CD14-positive monocyte (primary cell): Measurements from ENCODE around the gene CDSN. TPM values are rescaled to one million over a fixed set of nuclear protein-coding genes. Genes with fewer than 3 reads are reported as not detected.
A peak's percentile ranks its signal among the peaks of the same experiment; 100 is the strongest.

Source experiments
- DNase-seq, 3 donors: peaks; one replicate each; pipeline ENCODE4 v3.0.0-alpha.2; 2011 to 2022
- H2AFZ ChIP-seq: 2 replicates; pipeline ENCODE4 v1.6.0; 2012; ENCODE audit warnings: mild to moderate bottlenecking, low read depth, low read length, inconsistent platforms; ENCODE audit not compliant: insufficient read depth, poor library complexity, severe bottlenecking
- H3K27ac ChIP-seq, 2 donors: 1 replicate in 1 of 2; 2 replicates in 1 of 2; pipeline ENCODE4 v1.5.1; 2012 to 2013; ENCODE audit warnings: low read length in 2 of 2, control low read depth in 1 of 2, inconsistent platforms in 1 of 2, low read depth in 1 of 2, mild to moderate bottlenecking in 1 of 2
- H3K27me3 ChIP-seq, 2 donors: one replicate each; pipeline versions ENCODE4 v1.6.0 to v1.6.1; 2011 to 2013; ENCODE audit warnings: low read length in 2 of 2; ENCODE audit not compliant: control insufficient read depth in 2 of 2, insufficient read depth in 2 of 2
- H3K36me3 ChIP-seq, 2 donors: replicated peaks in 1 of 2; 1 replicate in 1 of 2; 2 replicates in 1 of 2; pipeline versions ENCODE4 v1.5.1 to v1.6.1; 2012 to 2013; ENCODE audit warnings: low read length in 2 of 2, control low read depth in 1 of 2, inconsistent platforms in 1 of 2, mild to moderate bottlenecking in 1 of 2; ENCODE audit not compliant: insufficient read depth in 2 of 2, control insufficient read depth in 1 of 2
- H3K4me1 ChIP-seq, 2 donors: 1 replicate in 1 of 2; 2 replicates in 1 of 2; pipeline versions ENCODE4 v1.5.1 to v1.6.1; 2012 to 2013; ENCODE audit warnings: low read length in 2 of 2, control low read depth in 1 of 2, inconsistent platforms in 1 of 2, mild to moderate bottlenecking in 1 of 2, moderate library complexity in 1 of 2; ENCODE audit not compliant: insufficient read depth in 2 of 2, control insufficient read depth in 1 of 2
- H3K4me2 ChIP-seq: replicated peaks from 2 replicates; pipeline ENCODE3; 2012; ENCODE audit warnings: low read length, moderate library complexity, mild to moderate bottlenecking; ENCODE audit not compliant: poor library complexity, severe bottlenecking; ENCODE audit errors: extremely low read depth
- H3K4me3 ChIP-seq, 3 experiments: fragments of 200-600 bp in 1 of 3; sonication (generic) in 1 of 3; replicated peaks in 1 of 3; 1 replicate in 2 of 3; 2 replicates in 1 of 3; pipeline ENCODE4 v1.5.1; 2011 to 2013; ENCODE audit warnings: low read length in 3 of 3, mild to moderate bottlenecking in 3 of 3, control low read depth in 2 of 3, low read depth in 2 of 3, inconsistent platforms in 1 of 3, moderate library complexity in 1 of 3
- H3K79me2 ChIP-seq: 2 replicates; pipeline ENCODE4 v1.6.0; 2012; ENCODE audit warnings: mild to moderate bottlenecking, control low read depth, inconsistent platforms, low read length, moderate library complexity; ENCODE audit not compliant: insufficient read depth
- H3K9ac ChIP-seq: 2 replicates; pipeline ENCODE4 v1.6.0; 2017; ENCODE audit warnings: low read length, mild to moderate bottlenecking; ENCODE audit not compliant: insufficient read depth, poor library complexity, severe bottlenecking
- H3K9me3 ChIP-seq, 2 donors: replicated peaks in 1 of 2; 1 replicate in 1 of 2; 2 replicates in 1 of 2; pipeline versions ENCODE4 v1.5.1 to v1.6.1; 2012 to 2013; ENCODE audit warnings: low read length in 2 of 2, control low read depth in 1 of 2; ENCODE audit not compliant: control insufficient read depth in 1 of 2, insufficient read depth in 1 of 2
- H4K20me1 ChIP-seq: 2 replicates; pipeline ENCODE4 v1.6.0; 2012; ENCODE audit warnings: mild to moderate bottlenecking, low read length, control low read depth, moderate library complexity; ENCODE audit not compliant: insufficient read depth
- H3K27ac Mint-ChIP-seq, 7 donors: one replicate each; pipeline ENCODE4 v1.8.0; 2020; ENCODE audit warnings: mild to moderate bottlenecking in 7 of 7, mixed read lengths in 7 of 7, moderate library complexity in 6 of 7, inconsistent platforms in 2 of 7
- H3K27me3 Mint-ChIP-seq, 3 donors: one replicate each; pipeline ENCODE4 v1.8.0; 2021 to 2022; ENCODE audit warnings: low read depth in 3 of 3, mild to moderate bottlenecking in 3 of 3, mixed read lengths in 3 of 3, moderate library complexity in 3 of 3, inconsistent platforms in 1 of 3
- H3K36me3 Mint-ChIP-seq, 2 donors: one replicate each; pipeline ENCODE4 v1.8.0; 2020; ENCODE audit warnings: mixed read lengths in 2 of 2, inconsistent platforms in 1 of 2, mild to moderate bottlenecking in 1 of 2
- H3K4me1 Mint-ChIP-seq: one replicate; pipeline ENCODE4 v1.8.0; 2020; ENCODE audit warnings: mild to moderate bottlenecking, mixed read lengths
- H3K4me3 Mint-ChIP-seq, 2 donors: one replicate each; pipeline ENCODE4 v1.8.0; 2020; ENCODE audit warnings: mild to moderate bottlenecking in 2 of 2, mixed read lengths in 2 of 2, moderate library complexity in 1 of 2
- H3K9me3 Mint-ChIP-seq, 7 donors: one replicate each; pipeline ENCODE4 v1.8.0; 2020 to 2022; ENCODE audit warnings: mixed read lengths in 7 of 7, mild to moderate bottlenecking in 6 of 7, moderate library complexity in 6 of 7, inconsistent platforms in 2 of 7
- WGBS: methylation state at CpG from one replicate; pipeline ENCODE4 v1.1.5; 2013; ENCODE audit warnings: missing lambda C conversion rate; ENCODE audit not compliant: insufficient coverage; 5-methylcytosine and 5-hydroxymethylcytosine counted together
- intact Hi-C, 2 donors: fragments of 100-400 bp; cut with micrococcal nuclease; formaldehyde crosslinking; loops; one replicate each; pipeline versions ENCODE4 v1.15.0 to v1.15.1; 2023
- polyA plus RNA-seq, 3 donors: library from polyadenylated mRNA; depleted of rRNA in 1 of 3; unstranded in 2 of 3; stranded (reverse) in 1 of 3; fragments of 300-500 nt in 2 of 3; fragments of >200 nt in 1 of 3; fragmentation: Illumina TruSeq in 2 of 3; gene quantifications; 1 replicate in 2 of 3; 2 replicates in 1 of 3; pipeline ENCODE4 v1.2.3, GENCODE V29; 2012 to 2021
- TF ChIP-seq, protein P1 (sequence below): fragments of 200-600 bp; IDR thresholded peaks from one replicate; pipeline ENCODE4 v1.8.0; 2022; ENCODE audit warnings: antibody characterized with exemption, mild to moderate bottlenecking

The CDSN gene
- polyA plus RNA-seq, 3 donors = not detected

DNA sequence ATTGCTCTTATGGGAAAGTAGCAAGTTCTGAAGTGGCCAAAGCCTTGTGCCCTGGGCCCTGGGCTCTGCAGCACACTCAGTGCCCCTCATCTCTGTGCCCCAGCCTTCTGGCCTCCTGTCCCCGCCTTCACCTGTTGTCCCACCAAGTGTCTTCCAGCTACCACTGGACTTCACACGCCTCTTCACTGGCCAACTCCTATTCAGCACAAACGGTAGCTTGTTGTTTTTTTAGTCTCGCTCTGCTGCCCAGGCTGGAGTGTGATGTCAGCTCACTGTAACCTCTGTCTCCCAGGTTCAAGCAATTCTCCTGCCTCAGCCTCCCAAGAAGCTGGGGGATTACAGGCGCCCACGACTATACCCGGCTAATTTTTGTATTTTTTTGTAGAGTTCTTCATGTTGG is 32.5 kb upstream of the CDSN start:
- Histone ChIP-seq H3K27ac (no peak overlapping the region), H3K9ac (no peak overlapping the region), H3K4me1 (peaks cover 4 to 6% of the 10 kb centered on the region in 2 donors), H3K9me3 (no peaks in the 10 kb centered on the region), H2AFZ (no peak overlapping the region), H3K79me2 (no peaks in the 10 kb centered on the region), H3K4me3 (no peak overlapping the region), H3K27me3 (no peaks in the 10 kb centered on the region), H3K4me2 (no peak overlapping the region), H4K20me1 (no peaks in the 10 kb centered on the region), H3K36me3 (peaks cover 4 to 34% of the 10 kb centered on the region in 2 donors)
- 99% methylated on average over 7 of the region's 7 CpGs for WGBS
- Mint-ChIP-seq H3K36me3 (peaks cover 21 to 35% of the 10 kb centered on the region in 2 donors), H3K9me3 (no peaks in the 10 kb centered on the region), H3K27ac (peak overlapping the region in 2 of 7 donors; percentile 40 to 81), H3K27me3 (peaks cover 0 to 1% (median 0%) of the 10 kb centered on the region in 3 donors), H3K4me3 (no peak overlapping the region), H3K4me1 (peaks cover 9% of the 10 kb centered on the region)
- TF ChIP-seq, protein P1, sequence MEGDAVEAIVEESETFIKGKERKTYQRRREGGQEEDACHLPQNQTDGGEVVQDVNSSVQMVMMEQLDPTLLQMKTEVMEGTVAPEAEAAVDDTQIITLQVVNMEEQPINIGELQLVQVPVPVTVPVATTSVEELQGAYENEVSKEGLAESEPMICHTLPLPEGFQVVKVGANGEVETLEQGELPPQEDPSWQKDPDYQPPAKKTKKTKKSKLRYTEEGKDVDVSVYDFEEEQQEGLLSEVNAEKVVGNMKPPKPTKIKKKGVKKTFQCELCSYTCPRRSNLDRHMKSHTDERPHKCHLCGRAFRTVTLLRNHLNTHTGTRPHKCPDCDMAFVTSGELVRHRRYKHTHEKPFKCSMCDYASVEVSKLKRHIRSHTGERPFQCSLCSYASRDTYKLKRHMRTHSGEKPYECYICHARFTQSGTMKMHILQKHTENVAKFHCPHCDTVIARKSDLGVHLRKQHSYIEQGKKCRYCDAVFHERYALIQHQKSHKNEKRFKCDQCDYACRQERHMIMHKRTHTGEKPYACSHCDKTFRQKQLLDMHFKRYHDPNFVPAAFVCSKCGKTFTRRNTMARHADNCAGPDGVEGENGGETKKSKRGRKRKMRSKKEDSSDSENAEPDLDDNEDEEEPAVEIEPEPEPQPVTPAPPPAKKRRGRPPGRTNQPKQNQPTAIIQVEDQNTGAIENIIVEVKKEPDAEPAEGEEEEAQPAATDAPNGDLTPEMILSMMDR = no peak
- intact Hi-C loops = no loop called here
- no peak for DNase-seq

DNA sequence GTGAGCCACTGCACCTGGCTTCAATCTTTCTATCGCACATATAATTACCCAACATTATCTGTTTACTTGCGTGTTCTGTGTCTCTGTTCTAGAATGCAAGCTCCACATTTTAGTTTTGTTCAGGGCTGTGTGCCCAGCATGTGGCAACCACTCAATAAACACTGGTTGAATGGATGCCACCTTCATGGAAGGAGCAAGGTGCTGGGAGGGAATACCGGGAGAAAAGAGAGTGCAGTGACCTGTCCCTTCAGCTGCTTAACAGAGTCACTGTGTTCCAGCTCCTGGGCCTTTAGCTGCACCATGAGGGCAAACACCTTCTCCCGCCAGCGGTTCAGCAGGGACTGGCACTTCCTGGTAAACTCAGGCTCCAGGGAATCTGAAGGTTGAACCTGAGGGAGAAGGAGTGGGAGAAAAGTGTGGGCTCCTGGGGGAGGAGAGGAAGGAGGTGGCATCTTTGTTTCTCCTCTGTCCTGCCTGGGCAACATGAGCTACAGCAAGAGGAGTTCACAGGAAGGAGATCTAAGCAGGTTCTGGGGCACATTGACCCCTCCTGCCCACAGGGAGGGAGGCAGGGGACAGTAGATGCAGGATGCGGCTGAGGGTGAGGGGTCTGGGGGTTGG is 29.7 kb upstream of the CDSN start:
- H3K27me3 ChIP-seq = no peaks in the 10 kb centered on the region
- H2AFZ ChIP-seq = no peak overlapping the region
- no peaks in the 10 kb centered on the region for H3K27me3 Mint-ChIP-seq
- no peaks in the 10 kb centered on the region for H3K4me1 Mint-ChIP-seq
- DNase-seq = no peak
- no peak overlapping the region for H3K4me3 Mint-ChIP-seq
- no peaks in the 10 kb centered on the region for H3K4me1 ChIP-seq
- H3K79me2 ChIP-seq = no peaks in the 10 kb centered on the region
- no peak overlapping the region for H3K9ac ChIP-seq
- WGBS = 100% methylated on average over 6 of the region's 6 CpGs
- H4K20me1 ChIP-seq = no peaks in the 10 kb centered on the region
- no peaks in the 10 kb centered on the region for H3K9me3 ChIP-seq
- no peak overlapping the region for H3K4me3 ChIP-seq
- intact Hi-C loops = no loop called here
- no peak overlapping the region for H3K27ac ChIP-seq
- H3K36me3 ChIP-seq = peaks cover 7 to 40% of the 10 kb centered on the region in 2 donors
- no peaks in the 10 kb centered on the region for H3K9me3 Mint-ChIP-seq
- peak overlapping the region in 2 of 7 donors; percentile 36 to 50 for H3K27ac Mint-ChIP-seq
- H3K36me3 Mint-ChIP-seq = peaks cover 30 to 45% of the 10 kb centered on the region in 2 donors
- no peak overlapping the region for H3K4me2 ChIP-seq
- TF ChIP-seq, protein P1 = no peak
